Astrocyte of the spinal cord (primary cell): ENCODE data around the gene NAA20.

Experiments used
- DNase-seq: peaks from one replicate; pipeline ENCODE4 v3.0.0; 2011; ENCODE audit warnings: low read depth, low spot score
- H3K4me3 ChIP-seq: 2 replicates; pipeline ENCODE4 v1.5.1; 2011; ENCODE audit warnings: low read depth, mild to moderate bottlenecking, low read length, moderate library complexity
- in situ Hi-C: cut with HindIII; loops from 2 replicates; pipeline ENCODE4 v1.10.0; 2017; ENCODE audit warnings: low sequenced_read_pairs
- TF ChIP-seq, protein P1 (sequence below): IDR thresholded peaks from 2 replicates; pipeline ENCODE4 v1.5.1; 2012; ENCODE audit warnings: low read depth, mild to moderate bottlenecking, low read length, inconsistent platforms

The NAA20 gene

DNA sequence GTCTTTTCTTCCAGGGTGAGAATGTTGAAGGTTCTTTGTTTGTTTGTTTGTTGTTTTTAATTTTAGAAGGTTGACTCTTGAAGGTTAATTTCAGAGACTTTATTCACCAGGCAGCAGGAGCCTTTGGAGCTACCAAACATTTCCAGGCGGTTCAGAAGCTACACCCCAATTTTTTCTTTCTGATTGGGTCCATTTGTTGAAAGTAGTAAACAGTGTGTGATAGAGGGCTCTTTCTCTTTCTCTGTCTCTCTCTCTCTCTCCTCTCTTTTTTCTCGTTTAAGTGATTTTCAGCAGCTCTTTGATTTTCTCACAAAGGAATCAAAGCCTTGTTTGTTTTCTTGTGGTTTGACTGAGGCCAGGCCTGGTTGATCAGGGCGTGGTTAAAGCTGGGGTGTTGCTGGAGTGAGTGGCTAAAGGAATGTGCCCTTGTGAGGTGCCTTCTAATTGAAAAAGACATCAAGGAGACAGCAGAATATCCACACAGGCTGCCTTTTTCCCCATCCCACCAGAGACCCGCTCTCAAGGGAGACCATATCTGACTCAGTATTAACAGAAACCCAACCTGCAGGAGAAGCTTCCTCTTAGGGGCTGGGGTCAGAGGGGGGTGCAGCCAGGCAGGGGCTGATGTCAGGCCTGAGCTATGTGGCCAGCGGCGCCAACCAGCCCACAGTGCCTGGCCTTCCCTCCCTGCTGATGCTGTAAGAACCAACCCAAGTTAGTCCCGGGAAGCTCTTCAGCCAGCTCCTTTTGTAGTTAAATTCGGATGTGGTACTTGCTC is 40.4 kb upstream of the NAA20 start:
- in situ Hi-C loops = loop anchor here (25.0 kb wide), 2 partner anchors 89 to 164 kb away; no protein-coding TSS in a partner anchor
- peak overlapping the region; percentile 86 for H3K4me3 ChIP-seq
- peak; percentile 92 for DNase-seq
- TF ChIP-seq, protein P1, sequence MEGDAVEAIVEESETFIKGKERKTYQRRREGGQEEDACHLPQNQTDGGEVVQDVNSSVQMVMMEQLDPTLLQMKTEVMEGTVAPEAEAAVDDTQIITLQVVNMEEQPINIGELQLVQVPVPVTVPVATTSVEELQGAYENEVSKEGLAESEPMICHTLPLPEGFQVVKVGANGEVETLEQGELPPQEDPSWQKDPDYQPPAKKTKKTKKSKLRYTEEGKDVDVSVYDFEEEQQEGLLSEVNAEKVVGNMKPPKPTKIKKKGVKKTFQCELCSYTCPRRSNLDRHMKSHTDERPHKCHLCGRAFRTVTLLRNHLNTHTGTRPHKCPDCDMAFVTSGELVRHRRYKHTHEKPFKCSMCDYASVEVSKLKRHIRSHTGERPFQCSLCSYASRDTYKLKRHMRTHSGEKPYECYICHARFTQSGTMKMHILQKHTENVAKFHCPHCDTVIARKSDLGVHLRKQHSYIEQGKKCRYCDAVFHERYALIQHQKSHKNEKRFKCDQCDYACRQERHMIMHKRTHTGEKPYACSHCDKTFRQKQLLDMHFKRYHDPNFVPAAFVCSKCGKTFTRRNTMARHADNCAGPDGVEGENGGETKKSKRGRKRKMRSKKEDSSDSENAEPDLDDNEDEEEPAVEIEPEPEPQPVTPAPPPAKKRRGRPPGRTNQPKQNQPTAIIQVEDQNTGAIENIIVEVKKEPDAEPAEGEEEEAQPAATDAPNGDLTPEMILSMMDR = no peak

DNA sequence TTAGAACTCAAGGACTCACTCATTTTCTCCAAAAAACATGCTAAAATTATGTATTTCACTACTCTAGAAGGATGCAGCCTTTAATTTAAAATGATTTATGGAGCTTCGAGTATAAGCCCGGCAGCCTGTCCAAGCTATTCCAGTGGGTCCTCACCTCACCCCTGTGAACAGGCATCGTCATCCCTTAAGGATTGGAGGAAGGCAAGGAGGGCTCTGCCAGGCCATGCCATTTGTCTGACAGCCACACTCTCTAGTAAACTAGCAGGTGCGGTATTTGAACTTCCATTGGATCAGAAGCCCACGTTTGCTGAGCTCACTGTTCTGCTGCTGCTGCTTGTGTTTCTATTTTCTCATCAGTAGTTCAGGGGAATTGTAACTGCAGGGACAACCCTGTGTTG is 39.8 kb upstream of the NAA20 start:
- TF ChIP-seq, protein P1 = no peak
- in situ Hi-C loops = loop anchor here (25.0 kb wide), 2 partner anchors 90 to 165 kb away; no protein-coding TSS in a partner anchor
- no peak for DNase-seq
- peak overlapping the region; percentile 86 for H3K4me3 ChIP-seq

DNA sequence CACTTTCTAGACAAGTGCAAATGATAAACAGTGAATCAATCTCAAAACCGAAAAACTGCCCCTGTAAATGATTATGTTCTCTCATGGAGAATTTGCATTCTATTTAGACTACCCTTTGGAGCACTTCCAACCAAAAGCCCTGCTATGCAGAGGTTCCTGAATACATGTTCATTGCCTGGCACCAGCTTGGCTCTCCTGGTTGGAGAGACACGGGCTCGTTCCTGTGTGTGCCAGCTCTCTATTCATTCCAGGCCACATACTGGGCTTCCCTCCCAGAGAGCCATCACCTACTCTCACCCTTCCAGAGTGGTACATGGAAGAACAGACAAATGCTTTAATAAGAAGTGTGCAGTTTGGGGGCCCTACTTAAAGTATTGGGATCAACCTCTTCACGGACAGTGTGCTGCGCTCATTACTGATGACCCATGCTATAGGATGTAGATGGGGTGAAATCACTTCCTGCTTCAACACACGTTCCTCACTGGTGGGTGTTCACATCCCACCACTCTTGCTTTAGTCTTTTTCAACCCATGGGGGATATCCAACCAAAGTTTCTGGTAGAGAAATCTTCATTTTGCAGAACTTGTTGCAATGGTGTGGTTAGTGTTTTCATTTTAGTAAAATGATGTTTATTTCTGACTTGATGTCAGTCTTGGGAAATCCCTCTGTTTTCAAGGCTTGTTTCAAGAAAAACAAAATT is 38.5 kb upstream of the NAA20 start:
- TF ChIP-seq, protein P1 = no peak
- in situ Hi-C loops = loop anchor here (25.0 kb wide), 2 partner anchors 91 to 166 kb away; no protein-coding TSS in a partner anchor

DNA sequence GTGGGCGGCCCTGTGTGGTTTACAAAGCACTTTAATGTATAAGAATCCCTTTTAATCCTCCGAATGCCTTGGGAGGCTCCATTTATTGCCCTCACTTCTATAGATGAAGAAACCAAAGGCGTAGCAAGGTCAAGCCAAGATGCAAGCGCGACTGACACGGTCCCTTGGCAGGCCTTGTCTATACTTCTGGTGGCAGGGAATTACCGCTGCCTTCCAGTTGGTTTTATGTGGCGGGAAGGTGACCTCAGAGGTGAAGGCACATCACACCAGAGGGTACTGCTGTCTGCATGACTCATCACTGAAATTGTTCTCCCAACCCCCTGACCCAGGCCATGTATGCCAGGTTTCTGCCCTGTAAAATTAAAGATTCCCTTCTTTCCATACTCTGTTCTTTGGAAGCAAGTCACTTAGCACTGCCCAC is 36.1 kb upstream of the NAA20 start:
- no peak overlapping the region for H3K4me3 ChIP-seq
- TF ChIP-seq, protein P1 = no peak
- in situ Hi-C loops = loop anchor here (25.0 kb wide), 2 partner anchors 94 to 169 kb away; no protein-coding TSS in a partner anchor
- DNase-seq = peak; percentile 42

More for the DNA sequence above, 38.5 kb upstream of the NAA20 start:
- DNase-seq = no peak
- H3K4me3 ChIP-seq = no peak overlapping the region

DNA sequence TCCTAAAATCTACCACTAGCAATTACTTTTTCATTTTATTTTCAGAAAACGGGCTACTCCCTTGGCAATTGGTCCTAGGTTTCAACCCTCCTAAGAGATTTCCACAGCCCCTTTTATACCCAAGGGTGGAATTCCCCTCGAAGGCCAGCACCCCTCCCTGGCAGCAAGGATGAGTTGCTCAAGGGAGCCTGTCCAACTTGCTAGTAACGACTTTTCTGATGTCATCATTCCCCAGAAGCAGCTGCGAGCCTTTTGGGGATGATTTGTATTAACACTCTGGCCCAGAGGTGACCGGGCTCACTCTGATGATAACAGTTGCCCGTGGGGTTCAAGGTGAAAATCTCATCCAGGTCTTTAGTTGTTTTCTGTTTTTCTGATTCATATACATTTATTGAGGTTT is 30.7 kb upstream of the NAA20 start:
- TF ChIP-seq, protein P1 = no peak
- in situ Hi-C loops = loop anchor here (25.0 kb wide), 2 partner anchors 99 to 174 kb away; no protein-coding TSS in a partner anchor
- H3K4me3 ChIP-seq = no peak overlapping the region
- peak; percentile 34 for DNase-seq

DNA sequence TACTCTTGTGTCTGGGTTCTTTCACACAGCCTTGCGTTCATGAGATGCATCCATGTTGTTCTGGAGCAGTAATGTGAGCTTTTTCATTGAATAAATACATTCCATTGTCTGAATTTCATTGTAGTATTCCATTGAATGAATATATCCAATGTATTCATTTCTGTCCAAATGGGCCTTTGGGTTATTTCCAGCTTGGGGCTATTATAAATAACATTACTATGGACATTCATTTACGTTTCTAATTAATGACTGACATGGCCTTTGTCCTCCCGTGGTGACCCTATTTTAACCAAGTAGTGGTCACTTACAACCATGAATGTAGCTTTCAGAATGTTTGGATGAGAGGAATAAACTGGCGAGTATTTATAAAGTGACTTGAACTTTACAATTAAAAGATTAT is 30.1 kb upstream of the NAA20 start:
- no peak overlapping the region for H3K4me3 ChIP-seq
- TF ChIP-seq, protein P1 = no peak
- DNase-seq = no peak
- in situ Hi-C loops = loop anchor here (25.0 kb wide), 2 partner anchors 100 to 175 kb away; no protein-coding TSS in a partner anchor
